CD14-positive monocyte (primary cell): Measurements from ENCODE around the gene ELMO1. TPM values are rescaled to one million over a fixed set of nuclear protein-coding genes. Genes with fewer than 3 reads are reported as not detected.

ENCODE experiments used
- DNase-seq, 3 donors: peaks; one replicate each; pipeline ENCODE4 v3.0.0-alpha.2; 2011 to 2022
- H2AFZ ChIP-seq: 2 replicates; pipeline ENCODE4 v1.6.0; 2012; ENCODE audit warnings: mild to moderate bottlenecking, low read depth, low read length, inconsistent platforms; ENCODE audit not compliant: insufficient read depth, poor library complexity, severe bottlenecking
- H3K27ac ChIP-seq, 2 donors: 1 replicate in 1 of 2; 2 replicates in 1 of 2; pipeline ENCODE4 v1.5.1; 2012 to 2013; ENCODE audit warnings: low read length in 2 of 2, control low read depth in 1 of 2, inconsistent platforms in 1 of 2, low read depth in 1 of 2, mild to moderate bottlenecking in 1 of 2
- H3K27me3 ChIP-seq, 2 donors: one replicate each; pipeline versions ENCODE4 v1.6.0 to v1.6.1; 2011 to 2013; ENCODE audit warnings: low read length in 2 of 2; ENCODE audit not compliant: control insufficient read depth in 2 of 2, insufficient read depth in 2 of 2
- H3K36me3 ChIP-seq, 2 donors: replicated peaks in 1 of 2; 1 replicate in 1 of 2; 2 replicates in 1 of 2; pipeline versions ENCODE4 v1.5.1 to v1.6.1; 2012 to 2013; ENCODE audit warnings: low read length in 2 of 2, control low read depth in 1 of 2, inconsistent platforms in 1 of 2, mild to moderate bottlenecking in 1 of 2; ENCODE audit not compliant: insufficient read depth in 2 of 2, control insufficient read depth in 1 of 2
- H3K4me1 ChIP-seq, 2 donors: 1 replicate in 1 of 2; 2 replicates in 1 of 2; pipeline versions ENCODE4 v1.5.1 to v1.6.1; 2012 to 2013; ENCODE audit warnings: low read length in 2 of 2, control low read depth in 1 of 2, inconsistent platforms in 1 of 2, mild to moderate bottlenecking in 1 of 2, moderate library complexity in 1 of 2; ENCODE audit not compliant: insufficient read depth in 2 of 2, control insufficient read depth in 1 of 2
- H3K4me2 ChIP-seq: replicated peaks from 2 replicates; pipeline ENCODE3; 2012; ENCODE audit warnings: low read length, moderate library complexity, mild to moderate bottlenecking; ENCODE audit not compliant: poor library complexity, severe bottlenecking; ENCODE audit errors: extremely low read depth
- H3K4me3 ChIP-seq, 3 experiments: fragments of 200-600 bp in 1 of 3; sonication (generic) in 1 of 3; replicated peaks in 1 of 3; 1 replicate in 2 of 3; 2 replicates in 1 of 3; pipeline ENCODE4 v1.5.1; 2011 to 2013; ENCODE audit warnings: low read length in 3 of 3, mild to moderate bottlenecking in 3 of 3, control low read depth in 2 of 3, low read depth in 2 of 3, inconsistent platforms in 1 of 3, moderate library complexity in 1 of 3
- H3K79me2 ChIP-seq: 2 replicates; pipeline ENCODE4 v1.6.0; 2012; ENCODE audit warnings: mild to moderate bottlenecking, control low read depth, inconsistent platforms, low read length, moderate library complexity; ENCODE audit not compliant: insufficient read depth
- H3K9ac ChIP-seq: 2 replicates; pipeline ENCODE4 v1.6.0; 2017; ENCODE audit warnings: low read length, mild to moderate bottlenecking; ENCODE audit not compliant: insufficient read depth, poor library complexity, severe bottlenecking
- H3K9me3 ChIP-seq, 2 donors: replicated peaks in 1 of 2; 1 replicate in 1 of 2; 2 replicates in 1 of 2; pipeline versions ENCODE4 v1.5.1 to v1.6.1; 2012 to 2013; ENCODE audit warnings: low read length in 2 of 2, control low read depth in 1 of 2; ENCODE audit not compliant: control insufficient read depth in 1 of 2, insufficient read depth in 1 of 2
- H4K20me1 ChIP-seq: 2 replicates; pipeline ENCODE4 v1.6.0; 2012; ENCODE audit warnings: mild to moderate bottlenecking, low read length, control low read depth, moderate library complexity; ENCODE audit not compliant: insufficient read depth
- H3K27ac Mint-ChIP-seq, 7 donors: one replicate each; pipeline ENCODE4 v1.8.0; 2020; ENCODE audit warnings: mild to moderate bottlenecking in 7 of 7, mixed read lengths in 7 of 7, moderate library complexity in 6 of 7, inconsistent platforms in 2 of 7
- H3K27me3 Mint-ChIP-seq, 3 donors: one replicate each; pipeline ENCODE4 v1.8.0; 2021 to 2022; ENCODE audit warnings: low read depth in 3 of 3, mild to moderate bottlenecking in 3 of 3, mixed read lengths in 3 of 3, moderate library complexity in 3 of 3, inconsistent platforms in 1 of 3
- H3K36me3 Mint-ChIP-seq, 2 donors: one replicate each; pipeline ENCODE4 v1.8.0; 2020; ENCODE audit warnings: mixed read lengths in 2 of 2, inconsistent platforms in 1 of 2, mild to moderate bottlenecking in 1 of 2
- H3K4me1 Mint-ChIP-seq: one replicate; pipeline ENCODE4 v1.8.0; 2020; ENCODE audit warnings: mild to moderate bottlenecking, mixed read lengths
- H3K4me3 Mint-ChIP-seq, 2 donors: one replicate each; pipeline ENCODE4 v1.8.0; 2020; ENCODE audit warnings: mild to moderate bottlenecking in 2 of 2, mixed read lengths in 2 of 2, moderate library complexity in 1 of 2
- H3K9me3 Mint-ChIP-seq, 7 donors: one replicate each; pipeline ENCODE4 v1.8.0; 2020 to 2022; ENCODE audit warnings: mixed read lengths in 7 of 7, mild to moderate bottlenecking in 6 of 7, moderate library complexity in 6 of 7, inconsistent platforms in 2 of 7
- CTCF ChIP-seq: fragments of 200-600 bp; IDR thresholded peaks from one replicate; pipeline ENCODE4 v1.8.0; 2022; ENCODE audit warnings: antibody characterized with exemption, mild to moderate bottlenecking
- WGBS: methylation state at CpG from one replicate; pipeline ENCODE4 v1.1.5; 2013; ENCODE audit warnings: missing lambda C conversion rate; ENCODE audit not compliant: insufficient coverage; 5-methylcytosine and 5-hydroxymethylcytosine counted together
- intact Hi-C, 2 donors: fragments of 100-400 bp; cut with micrococcal nuclease; formaldehyde crosslinking; loops; one replicate each; pipeline versions ENCODE4 v1.15.0 to v1.15.1; 2023
- polyA plus RNA-seq, 3 donors: library from polyadenylated mRNA; depleted of rRNA in 1 of 3; unstranded in 2 of 3; stranded (reverse) in 1 of 3; fragments of 300-500 nt in 2 of 3; fragments of >200 nt in 1 of 3; fragmentation: Illumina TruSeq in 2 of 3; gene quantifications; 1 replicate in 2 of 3; 2 replicates in 1 of 3; pipeline ENCODE4 v1.2.3, GENCODE V29; 2012 to 2021

The ELMO1 gene
- polyA plus RNA-seq, 3 donors = 46.6 to 50.2 (median 46.7) TPM

GRCh38 chr7:37070471-37070870 is 378.2 kb downstream of the ELMO1 start:
- no peak for TF ChIP-seq CTCF
- Histone ChIP-seq H3K4me2 (no peak overlapping the region), H3K79me2 (no peaks in the 10 kb centered on the region), H3K36me3 (peaks cover 2 to 12% of the 10 kb centered on the region in 2 donors), H3K27ac (no peak overlapping the region), H3K27me3 (no peaks in the 10 kb centered on the region), H4K20me1 (peaks cover 52% of the 10 kb centered on the region), H3K4me3 (no peak overlapping the region), H2AFZ (no peak overlapping the region), H3K9ac (no peak overlapping the region), H3K4me1 (no peaks in the 10 kb centered on the region), H3K9me3 (no peaks in the 10 kb centered on the region)
- H3K36me3 Mint-ChIP-seq = peaks cover 13 to 18% of the 10 kb centered on the region in 2 donors
- H3K4me1 Mint-ChIP-seq = peaks cover 4% of the 10 kb centered on the region
- 100% methylated on average over 2 of the region's 3 CpGs for WGBS
- H3K4me3 Mint-ChIP-seq = no peak overlapping the region
- H3K27me3 Mint-ChIP-seq = peaks cover 0 to 1% (median 0%) of the 10 kb centered on the region in 3 donors
- intact Hi-C loops = no loop called here
- no peaks in the 10 kb centered on the region for H3K9me3 Mint-ChIP-seq
- no peak for DNase-seq
- H3K27ac Mint-ChIP-seq = no peak overlapping the region

DNA sequence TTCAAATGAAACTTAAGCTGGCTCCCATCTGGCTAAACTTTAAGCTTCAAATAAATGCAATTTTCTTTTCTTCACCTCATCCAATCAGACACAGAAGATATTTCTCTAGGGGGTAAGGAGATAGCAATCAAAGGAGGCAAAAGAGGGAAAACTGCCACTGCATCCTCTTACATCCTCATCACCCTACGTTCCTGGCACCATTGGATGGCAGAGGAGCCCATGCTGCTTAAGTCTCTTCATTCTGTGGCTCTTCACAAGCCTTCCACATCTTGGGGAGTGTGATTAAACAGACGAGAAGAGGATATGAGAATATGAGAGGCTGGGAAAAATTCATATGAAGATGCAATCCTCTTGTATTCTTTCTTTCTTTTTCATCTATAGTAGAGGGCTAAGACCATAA is 378.6 kb downstream of the ELMO1 start:
- Mint-ChIP-seq H3K27me3 (peaks cover 0 to 1% (median 0%) of the 10 kb centered on the region in 3 donors), H3K27ac (peak overlapping the region in 1 of 7 donors; percentile 14), H3K36me3 (peaks cover 16 to 18% of the 10 kb centered on the region in 2 donors), H3K4me1 (peaks cover 4% of the 10 kb centered on the region), H3K4me3 (no peak overlapping the region), H3K9me3 (no peaks in the 10 kb centered on the region)
- H3K79me2 ChIP-seq = no peaks in the 10 kb centered on the region
- peaks cover 57% of the 10 kb centered on the region for H4K20me1 ChIP-seq
- no peak overlapping the region for H3K27ac ChIP-seq
- H3K4me2 ChIP-seq = no peak overlapping the region
- DNase-seq = no peak
- H3K9ac ChIP-seq = no peak overlapping the region
- no peaks in the 10 kb centered on the region for H3K9me3 ChIP-seq
- no CpG with 5 or more reads among the region's 2 CpGs for WGBS
- intact Hi-C loops = no loop called here
- no peak overlapping the region for H2AFZ ChIP-seq
- H3K27me3 ChIP-seq = no peaks in the 10 kb centered on the region
- H3K4me3 ChIP-seq = no peak overlapping the region
- H3K4me1 ChIP-seq = no peaks in the 10 kb centered on the region
- TF ChIP-seq CTCF = no peak
- peaks cover 2 to 12% of the 10 kb centered on the region in 2 donors for H3K36me3 ChIP-seq
